ENCODE data around the gene CARMIL1.

GRCh38 chr6:25619217-25619616 lies 340.0 kb downstream of the CARMIL1 start:
- TF ChIP-seq CTBP1 (IDR thresholded peaks at IDR 0.05; ENCODE audit: borderline replicate concordance) (no peak), SP1 (IDR thresholded peaks at IDR 0.05) (no peak), HDGF (IDR thresholded peaks at IDR 0.05; ENCODE audit: borderline replicate concordance) (no peak), L3MBTL2 (conservative IDR thresholded peaks at IDR 0.05) (no peak), ARNT (IDR thresholded peaks at IDR 0.05) (no peak), BHLHE40 (IDR thresholded peaks at IDR 0.05; ENCODE audit: borderline replicate concordance) (no peak), TARDBP (IDR thresholded peaks at IDR 0.05) (no peak), FOXM1 (IDR thresholded peaks at IDR 0.05; ENCODE audit: borderline replicate concordance) (no peak), ELF4 (IDR thresholded peaks at IDR 0.05) (no peak)

Measured in HEK293T (cell line).